Heart left ventricle (tissue), 13 donors: ENCODE measurements around the gene KCTD21.

Experiments
- POLR2A ChIP-seq, 2 donors: fragments of 450-650 bp; IDR thresholded peaks; one replicate each; pipeline ENCODE4 v1.6.1; 2017; ENCODE audit warnings: antibody characterized with exemption in 2 of 2, mild to moderate bottlenecking in 2 of 2, moderate library complexity in 2 of 2
- TF ChIP-seq, protein P1 (sequence below), 12 donors: fragments of 200-600 bp; sonication (generic) in 4 of 12; IDR thresholded peaks; one replicate each; pipeline versions ENCODE4 v1.5.0 to v1.8.0; 2018 to 2022; ENCODE audit warnings: antibody characterized with exemption in 12 of 12, mild to moderate bottlenecking in 5 of 12
- donor health status: ischemic (EF 13 %, LVEDD 7.1; RV severe dilation, severe dysfunction).
- donor health status: DM: no; HTN: yes; CAD: no.
- donor health status: DM: no; HTN: no; CAD: no.
- donor health status: ischemic (EF 25% LVEDD 6.9; RV normal size, moderate dysfunction).
- donor health status: ischemic (EF 25% LVEDD 5.7; RV mildly dilated, moderate dysfunction).
- donor health status: ischemic (EF 35%, LVEDD 5.7; RV mildly dilated, moderate dysfunction).
- donor health status: nonischemic (EF 11% LVEDD 7.7; RV severe dilation, severe dysfunction).
- donor health status: DM: yes; HTN: yes; CAD: no.
- donor health status: PGD.
- donor health status: ischemic (EF 29% LVEDD 5.4; RV normal size, mild dysfunction).
- donor health status: nonischemic (EF 23%, LVEDD 6.1; RV moderate dilation, normal function).

GRCh38 chr11:78170874-78171549 lies 17.4 kb downstream of the KCTD21 start:
- TF ChIP-seq, protein P1, sequence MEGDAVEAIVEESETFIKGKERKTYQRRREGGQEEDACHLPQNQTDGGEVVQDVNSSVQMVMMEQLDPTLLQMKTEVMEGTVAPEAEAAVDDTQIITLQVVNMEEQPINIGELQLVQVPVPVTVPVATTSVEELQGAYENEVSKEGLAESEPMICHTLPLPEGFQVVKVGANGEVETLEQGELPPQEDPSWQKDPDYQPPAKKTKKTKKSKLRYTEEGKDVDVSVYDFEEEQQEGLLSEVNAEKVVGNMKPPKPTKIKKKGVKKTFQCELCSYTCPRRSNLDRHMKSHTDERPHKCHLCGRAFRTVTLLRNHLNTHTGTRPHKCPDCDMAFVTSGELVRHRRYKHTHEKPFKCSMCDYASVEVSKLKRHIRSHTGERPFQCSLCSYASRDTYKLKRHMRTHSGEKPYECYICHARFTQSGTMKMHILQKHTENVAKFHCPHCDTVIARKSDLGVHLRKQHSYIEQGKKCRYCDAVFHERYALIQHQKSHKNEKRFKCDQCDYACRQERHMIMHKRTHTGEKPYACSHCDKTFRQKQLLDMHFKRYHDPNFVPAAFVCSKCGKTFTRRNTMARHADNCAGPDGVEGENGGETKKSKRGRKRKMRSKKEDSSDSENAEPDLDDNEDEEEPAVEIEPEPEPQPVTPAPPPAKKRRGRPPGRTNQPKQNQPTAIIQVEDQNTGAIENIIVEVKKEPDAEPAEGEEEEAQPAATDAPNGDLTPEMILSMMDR (IDR thresholded peaks at IDR 0.05): no peak
- TF ChIP-seq POLR2A (IDR thresholded peaks at IDR 0.05): no peak
